22Rv1 (cell line): ENCODE measurements around the gene BTG4.

Experiments used
- CTCF ChIP-seq: fragments of 450-650 bp; IDR thresholded peaks from 2 replicates; pipeline ENCODE4 v1.5.1; 2017; ENCODE audit warnings: mild to moderate bottlenecking
- ZFX ChIP-seq: fragments of 450-650 bp; IDR thresholded peaks from 2 replicates; pipeline ENCODE4 v1.6.1; 2017; ENCODE audit warnings: antibody characterized with exemption, borderline replicate concordance

GRCh38 chr11:111526501-111526900 is 14.3 kb upstream of the BTG4 start:
- no peak for TF ChIP-seq CTCF
- TF ChIP-seq ZFX = no peak
